Left lung (tissue), 14 donors: ENCODE measurements around the gene HOXA4. TPM values are rescaled to one million over a fixed set of nuclear protein-coding genes. Genes with fewer than 3 reads are reported as not detected.
A peak's percentile ranks its signal among the peaks of the same experiment; 100 is the strongest.

ENCODE experiments used
- ATAC-seq: fragments of 200-7000 bp; cut with Tn5 transposase; one replicate; pipeline ENCODE4 v1.9.1; 2020; ENCODE audit warnings: moderate library complexity
- DNase-seq, 4 donors: peaks; one replicate each; pipeline ENCODE4 v3.0.0-alpha.2; 2013 to 2020
- H3K27ac ChIP-seq, 2 donors: fragments of 200-600 bp; sonication (generic) in 1 of 2; one replicate each; pipeline versions ENCODE4 v1.5.0 to v1.8.0; 2020 to 2021
- H3K27me3 ChIP-seq, 2 donors: fragments of 200-600 bp; sonication (generic) in 1 of 2; one replicate each; pipeline versions ENCODE4 v1.5.0 to v1.8.0; 2020 to 2021
- H3K36me3 ChIP-seq, 2 donors: fragments of 200-600 bp; sonication (generic) in 1 of 2; one replicate each; pipeline versions ENCODE4 v1.5.0 to v1.8.0; 2020 to 2021
- H3K4me1 ChIP-seq, 2 donors: fragments of 200-600 bp; one replicate each; pipeline ENCODE4 v1.8.0; 2021
- H3K4me3 ChIP-seq, 2 donors: fragments of 200-600 bp; sonication (generic) in 1 of 2; one replicate each; pipeline versions ENCODE4 v1.5.0 to v1.8.0; 2020 to 2021; ENCODE audit warnings: mild to moderate bottlenecking in 1 of 2
- H3K9me3 ChIP-seq, 2 donors: fragments of 200-600 bp; sonication (generic) in 1 of 2; one replicate each; pipeline versions ENCODE4 v1.5.0 to v1.8.0; 2020 to 2021
- CTCF ChIP-seq, 2 donors: fragments of 200-600 bp; sonication (generic) in 1 of 2; IDR thresholded peaks; one replicate each; pipeline versions ENCODE4 v1.5.0 to v1.8.0; 2021; ENCODE audit warnings: antibody characterized with exemption in 2 of 2
- intact Hi-C, 2 donors: fragments of 100-400 bp; cut with DNase I; formaldehyde crosslinking; loops; one replicate each; pipeline versions ENCODE4 v1.11.2 to v1.14.2; 2022
- long read RNA-seq, 12 donors: library from polyadenylated mRNA in 2 of 12; unstranded in 2 of 12; transcript quantifications; one replicate each; pipeline ENCODE4 v2.0.0 and lab custom pipeline, GENCODE V29; 2019 to 2026
- polyA plus RNA-seq, 6 donors: library from polyadenylated mRNA; unstranded; fragments of 120-200 nt; gene quantifications; one replicate each; pipeline ENCODE4 v1.2.1, GENCODE V29; 2013; ENCODE audit not compliant: insufficient read length in 6 of 6
- total RNA-seq, 2 donors: library from RNA; stranded (reverse); fragmentation: NEBNext Ultra II Directional; extraction: Animal tissue kit (Norgen Biotek cat#: 25700); gene quantifications; one replicate each; pipeline ENCODE4 v1.2.1, GENCODE V29; 2021
- donor health status: DM: no; HTN: yes; CAD: no.
- donor health status: DM: no; HTN: no; CAD: no.

HOXA4 gene
- 1 to 10 TPM; 3.4 to 7.6 TPM for total RNA-seq
- 10 to 100 TPM; 32.0 to 35.8 (median 34.7) TPM for polyA plus RNA-seq
- long read RNA-seq, donor 1, transcript HOXA4-204 (2 exons, 1,728 nt), result major isoform, 9 of 9 reads
- long read RNA-seq, donor 1, partial matches to known transcripts, result 0 of 9 reads
- long read RNA-seq, donor 1, other reads (novel, unspliced or antisense), result 0 of 9 reads
- long read RNA-seq, donor 2, transcript HOXA4-204 (2 exons, 1,728 nt), result major isoform, 11 of 11 reads
- long read RNA-seq, donor 2, partial matches to known transcripts, result 0 of 11 reads
- long read RNA-seq, donor 2, other reads (novel, unspliced or antisense), result 0 of 11 reads
- long read RNA-seq, donor 3, transcript HOXA4-204 (2 exons, 1,728 nt), result major isoform, 11 of 11 reads
- long read RNA-seq, donor 3, partial matches to known transcripts, result 0 of 11 reads
- long read RNA-seq, donor 3, other reads (novel, unspliced or antisense), result 0 of 11 reads
- long read RNA-seq, donor 4, result 0 reads
- long read RNA-seq, donor 5, transcript HOXA4-204 (2 exons, 1,728 nt), result major isoform, 10 of 10 reads
- long read RNA-seq, donor 5, partial matches to known transcripts, result 0 of 10 reads
- long read RNA-seq, donor 5, other reads (novel, unspliced or antisense), result 0 of 10 reads
- long read RNA-seq, donor 6, transcript HOXA4-204 (2 exons, 1,728 nt), result major isoform, 7 of 7 reads
- long read RNA-seq, donor 6, partial matches to known transcripts, result 0 of 7 reads
- long read RNA-seq, donor 6, other reads (novel, unspliced or antisense), result 0 of 7 reads
- long read RNA-seq, donor 7, partial matches to known transcripts, result 0 of 3 reads
- long read RNA-seq, donor 7, other reads (novel, unspliced or antisense), result 0 of 3 reads
- long read RNA-seq, donor 8, transcript HOXA4-204 (2 exons, 1,728 nt), result major isoform, 14 of 14 reads
- long read RNA-seq, donor 8, partial matches to known transcripts, result 0 of 14 reads
- long read RNA-seq, donor 8, other reads (novel, unspliced or antisense), result 0 of 14 reads
- long read RNA-seq, donor 9, result 0 reads
- long read RNA-seq, donor 10, partial matches to known transcripts, result 0 of 1 reads
- long read RNA-seq, donor 10, other reads (novel, unspliced or antisense), result 1 of 1 reads
- long read RNA-seq, donor 11, transcript HOXA4-204 (2 exons, 1,728 nt), result major isoform, 23 of 23 reads
- long read RNA-seq, donor 11, partial matches to known transcripts, result 0 of 23 reads
- long read RNA-seq, donor 11, other reads (novel, unspliced or antisense), result 0 of 23 reads
- long read RNA-seq, donor 12, transcript HOXA4-204 (2 exons, 1,728 nt), result major isoform, 5 of 5 reads
- long read RNA-seq, donor 12, partial matches to known transcripts, result 0 of 5 reads
- long read RNA-seq, donor 12, other reads (novel, unspliced or antisense), result 0 of 5 reads

DNA sequence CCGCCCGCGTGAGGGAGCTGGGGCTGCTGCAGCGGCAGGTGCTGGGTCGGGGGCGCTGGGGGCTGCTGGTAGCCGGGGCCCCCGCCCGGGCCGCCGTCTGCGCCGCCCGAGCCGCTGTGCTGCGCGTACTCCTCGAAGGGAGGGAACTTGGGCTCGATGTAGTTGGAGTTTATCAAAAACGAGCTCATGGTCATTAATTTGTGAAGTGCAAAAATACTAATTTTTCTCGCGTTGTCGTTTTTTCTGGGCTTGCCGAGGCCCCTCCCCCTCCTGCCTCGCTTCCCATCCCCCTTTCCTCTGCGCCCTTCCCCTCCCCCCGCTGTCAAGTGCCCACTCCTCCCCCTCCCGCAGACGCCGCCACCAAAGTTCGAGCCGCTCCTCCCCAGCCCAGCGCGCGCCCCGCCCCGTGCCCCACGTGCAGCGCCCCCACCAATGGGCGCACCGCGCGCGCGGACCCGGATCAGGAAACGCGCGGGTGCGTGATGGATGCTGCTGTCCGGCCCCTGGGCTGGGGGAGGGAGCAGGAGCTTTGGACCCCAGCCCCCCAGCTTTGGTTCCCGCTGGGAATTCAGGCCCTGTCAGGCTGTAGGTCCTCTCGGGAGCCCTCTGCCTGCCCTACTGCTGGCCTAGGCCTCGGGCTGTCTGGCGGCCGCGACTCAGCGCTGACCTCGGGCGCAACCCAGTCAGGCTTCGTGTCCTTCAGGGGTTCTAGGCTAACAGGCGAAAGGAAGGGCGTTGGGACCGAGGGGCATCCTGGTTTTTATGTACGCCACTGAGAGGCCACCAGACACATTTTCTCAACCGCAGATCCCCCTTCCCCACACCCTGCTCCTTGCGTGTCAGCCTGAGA, at the start of gene HOXA4:
Gene HOXA4 (minus strand): TSS at position 218 of the 850 bp plus-strand sequence. CDS start 24 bp downstream, at position 194.
- DNase-seq (peak; percentile 61 to 94 (median 90)), ATAC-seq (peak; percentile 96)
- intact Hi-C loops, result no loop called here
- Histone ChIP-seq H3K9me3 (no peaks in the 10 kb centered on the region), H3K36me3 (no peaks in the 10 kb centered on the region), H3K27ac (peak within 1 kb of the TSS; percentile 81 to 86), H3K4me1 (peaks cover 17 to 39% of the 10 kb centered on the region in 2 donors), H3K27me3 (peaks cover 0 to 96% of the 10 kb centered on the region in 2 donors), H3K4me3 (peak within 1 kb of the TSS; percentile 49 to 51)
- no peak for TF ChIP-seq CTCF (IDR thresholded peaks at IDR 0.05)

- Histone ChIP-seq H3K27me3 (peaks cover 99 to 100% of the 10 kb centered on the region in 2 donors), H3K36me3 (no peaks in the 10 kb centered on the region), H3K27ac (no peak overlapping the region), H3K4me3 (no peak overlapping the region), H3K4me1 (peaks cover 11 to 28% of the 10 kb centered on the region in 2 donors), H3K9me3 (no peaks in the 10 kb centered on the region)
- ATAC-seq, result peak; percentile 77
- peak; percentile 55 to 90 (median 76) for DNase-seq
- TF ChIP-seq CTCF (IDR thresholded peaks at IDR 0.05), result peak; percentile 79 to 81
- intact Hi-C loops, result no loop called here
These were observed 49.2 kb upstream of the HOXA4 start for GRCh38 chr7:27179503-27180430.

- Histone ChIP-seq H3K4me1 (peaks cover 8 to 26% of the 10 kb centered on the region in 2 donors), H3K36me3 (no peaks in the 10 kb centered on the region), H3K27me3 (peaks cover 99 to 100% of the 10 kb centered on the region in 2 donors), H3K9me3 (no peaks in the 10 kb centered on the region), H3K4me3 (no peak overlapping the region), H3K27ac (no peak overlapping the region)
- ATAC-seq (no peak), DNase-seq (peak in 1 of 4 donors; percentile 17)
- TF ChIP-seq CTCF (IDR thresholded peaks at IDR 0.05), result no peak
- intact Hi-C loops, result no loop called here
These were observed 48.5 kb upstream of the HOXA4 start for GRCh38 chr7:27179030-27179429.
